ENCODE data around the gene SFRP4.

SFRP4 gene

GRCh38 chr7:37930226-37930948, 13.8 kb upstream of the SFRP4 start:
- Histone ChIP-seq H3K4me2 (ENCODE audit: low read length) (no peak overlapping the region), H3K36me3 (ENCODE audit: control insufficient read depth, low read length) (no peaks in the 10 kb centered on the region), H3K9me3 (ENCODE audit: control insufficient read depth, insufficient read depth, low read length) (no peaks in the 10 kb centered on the region)

GRCh38 chr7:37928878-37929277, 12.3 kb upstream of the SFRP4 start:
- no peaks in the 10 kb centered on the region for H3K9me3 ChIP-seq (ENCODE audit: control insufficient read depth, insufficient read depth, low read length)
- H3K4me1 ChIP-seq (ENCODE audit: control insufficient read depth, low read length), result no peaks in the 10 kb centered on the region
- no peaks in the 10 kb centered on the region for H3K27me3 ChIP-seq (ENCODE audit: control insufficient read depth, low read length)
- TF ChIP-seq EZH2phosphoT487 (IDR thresholded peaks at IDR 0.05; ENCODE audit: borderline replicate concordance, low read length) (no peak), CTCF (IDR thresholded peaks at IDR 0.05; ENCODE audit: low read depth, low read length, poor library complexity, severe bottlenecking) (no peak)
- H4K20me1 ChIP-seq (ENCODE audit: control insufficient read depth, insufficient read depth, low read depth, low read length), result no peaks in the 10 kb centered on the region
- no peak overlapping the region for H3K4me3 ChIP-seq (ENCODE audit: low read length)
- H3K27ac ChIP-seq (ENCODE audit: low read depth, low read length), result no peak overlapping the region
- no peaks in the 10 kb centered on the region for H3F3A ChIP-seq (ENCODE audit: control insufficient read depth, insufficient read depth)
- H3K9me2 ChIP-seq (replicated peaks; ENCODE audit: control insufficient read depth, low read length), result no peaks in the 10 kb centered on the region
- H3K79me2 ChIP-seq (ENCODE audit: control insufficient read depth, low read length), result no peaks in the 10 kb centered on the region
- no peaks in the 10 kb centered on the region for H3K36me3 ChIP-seq (ENCODE audit: control insufficient read depth, low read length)
- no peak overlapping the region for H3K4me2 ChIP-seq (ENCODE audit: low read length)

More at GRCh38 chr7:37930226-37930948, 13.8 kb upstream of the SFRP4 start:
- Histone ChIP-seq H4K20me1 (ENCODE audit: control insufficient read depth, insufficient read depth, low read depth, low read length) (no peaks in the 10 kb centered on the region), H3K27ac (ENCODE audit: low read depth, low read length) (no peak overlapping the region), H3K27me3 (ENCODE audit: control insufficient read depth, low read length) (no peaks in the 10 kb centered on the region), H3K79me2 (ENCODE audit: control insufficient read depth, low read length) (no peaks in the 10 kb centered on the region), H3F3A (ENCODE audit: control insufficient read depth, insufficient read depth) (no peaks in the 10 kb centered on the region), H3K4me3 (ENCODE audit: low read length) (no peak overlapping the region), H3K4me1 (ENCODE audit: control insufficient read depth, low read length) (no peaks in the 10 kb centered on the region), H3K9me2 (replicated peaks; ENCODE audit: control insufficient read depth, low read length) (no peaks in the 10 kb centered on the region)
- TF ChIP-seq CTCF (IDR thresholded peaks at IDR 0.05; ENCODE audit: low read depth, low read length, poor library complexity, severe bottlenecking), result no peak
- TF ChIP-seq EZH2phosphoT487 (IDR thresholded peaks at IDR 0.05; ENCODE audit: borderline replicate concordance, low read length), result no peak

GRCh38 chr7:37927773-37928444, 11.3 kb upstream of the SFRP4 start:
- no peaks in the 10 kb centered on the region for H3F3A ChIP-seq (ENCODE audit: control insufficient read depth, insufficient read depth)
- no peaks in the 10 kb centered on the region for H3K4me1 ChIP-seq (ENCODE audit: control insufficient read depth, low read length)
- no peaks in the 10 kb centered on the region for H4K20me1 ChIP-seq (ENCODE audit: control insufficient read depth, insufficient read depth, low read depth, low read length)
- H3K9me3 ChIP-seq (ENCODE audit: control insufficient read depth, insufficient read depth, low read length), result no peaks in the 10 kb centered on the region
- H3K79me2 ChIP-seq (ENCODE audit: control insufficient read depth, low read length), result no peaks in the 10 kb centered on the region
- TF ChIP-seq CTCF (IDR thresholded peaks at IDR 0.05; ENCODE audit: low read depth, low read length, poor library complexity, severe bottlenecking) (no peak), EZH2phosphoT487 (IDR thresholded peaks at IDR 0.05; ENCODE audit: borderline replicate concordance, low read length) (no peak)
- no peak overlapping the region for H3K4me2 ChIP-seq (ENCODE audit: low read length)
- no peaks in the 10 kb centered on the region for H3K27me3 ChIP-seq (ENCODE audit: control insufficient read depth, low read length)
- H3K4me3 ChIP-seq (ENCODE audit: low read length), result no peak overlapping the region
- no peaks in the 10 kb centered on the region for H3K9me2 ChIP-seq (replicated peaks; ENCODE audit: control insufficient read depth, low read length)
- no peaks in the 10 kb centered on the region for H3K36me3 ChIP-seq (ENCODE audit: control insufficient read depth, low read length)
- no peak overlapping the region for H3K27ac ChIP-seq (ENCODE audit: low read depth, low read length)

Data from DOHH2 (cell line).